Adrenal gland (tissue), 12 donors: ENCODE measurements around the gene IPO11. TPM values are rescaled to one million over a fixed set of nuclear protein-coding genes. Genes with fewer than 3 reads are reported as not detected.
"Not testable (repeated sequence)": the region's sequence is repeated elsewhere in the genome, so short reads cannot be mapped to it uniquely, and the experiment has no call there.

Experiments used
- DNase-seq, 7 donors: peaks; one replicate each; pipeline ENCODE4 v3.0.0-alpha.2; 2019 to 2020
- H3K27ac ChIP-seq, 5 donors: fragments of 200-600 bp; sonication (generic) in 4 of 5; 1 replicate in 3 of 5; 2 replicates in 2 of 5; pipeline versions ENCODE4 v1.5.1 to v1.8.0; 2016 to 2020; ENCODE audit warnings: mild to moderate bottlenecking in 1 of 5
- H3K27me3 ChIP-seq: fragments of 200-600 bp; 2 replicates; pipeline ENCODE4 v1.8.0; 2021
- H3K36me3 ChIP-seq, 2 donors: fragments of 200-600 bp; replicated peaks in 1 of 2; 1 replicate in 1 of 2; 2 replicates in 1 of 2; pipeline versions ENCODE4 v1.5.1 to v1.8.0; 2018 to 2022
- H3K4me1 ChIP-seq, 2 donors: fragments of 200-600 bp; replicated peaks in 1 of 2; 1 replicate in 1 of 2; 2 replicates in 1 of 2; pipeline versions ENCODE4 v1.5.1 to v1.8.0; 2018 to 2021
- H3K4me3 ChIP-seq, 4 donors: fragments of 200-600 bp; sonication (generic) in 3 of 4; one replicate each; pipeline ENCODE4 v1.5.1; 2016 to 2018
- H3K9me3 ChIP-seq, 3 donors: fragments of 200-600 bp; sonication (generic) in 1 of 3; replicated peaks in 1 of 3; 1 replicate in 2 of 3; 2 replicates in 1 of 3; pipeline versions ENCODE4 v1.5.1 to v1.8.0; 2016 to 2021
- CTCF ChIP-seq, 6 experiments: fragments of 450-650 bp in 4 of 6; fragments of 200-600 bp in 2 of 6; sonication (generic) in 1 of 6; IDR thresholded peaks; 1 replicate in 5 of 6; 2 replicates in 1 of 6; pipeline versions ENCODE4 v1.5.1 to v1.8.0; 2016 to 2021; ENCODE audit warnings: antibody characterized with exemption in 6 of 6, mild to moderate bottlenecking in 2 of 6, moderate library complexity in 1 of 6
- POLR2A ChIP-seq, 2 donors: fragments of 450-650 bp; IDR thresholded peaks; one replicate each; pipeline ENCODE4 v1.6.1; 2017; ENCODE audit warnings: antibody characterized with exemption in 2 of 2, mild to moderate bottlenecking in 2 of 2, moderate library complexity in 1 of 2
- WGBS, 4 donors: extraction: QIAGEN DNeasy Blood & Tissue Kit in 2 of 4; methylation state at CpG; one replicate each; pipeline versions ENCODE4 v1.1.5 to v1.1.7; 2013 to 2017; 5-methylcytosine and 5-hydroxymethylcytosine counted together
- intact Hi-C, 2 donors: fragments of 100-400 bp; cut with DNase I; formaldehyde crosslinking; loops; one replicate each; pipeline versions ENCODE4 v1.14.1 to v1.15.0; 2022 to 2023
- polyA plus RNA-seq, 3 donors: library from polyadenylated mRNA; stranded (reverse); fragments of 200-250 nt in 2 of 3; fragments of 350-450 nt in 1 of 3; fragmentation: Illumina TruSeq in 1 of 3; extraction: RNeasy Lipid Tissue Mini Kit (QIAGEN cat#74804) in 1 of 3; gene quantifications; one replicate each; pipeline ENCODE4 v1.2.3, GENCODE V29; 2013 to 2014
- total RNA-seq, 9 donors: library from RNA; depleted of rRNA in 4 of 9; stranded (reverse); fragments of >200 nt in 4 of 9; fragments of 120-200 nt in 1 of 9; fragmentation: NEBNext Ultra II Directional in 1 of 9; extraction: Animal tissue kit (Norgen Biotek cat#: 25700) in 1 of 9; gene quantifications; one replicate each; pipeline versions ENCODE4 v1.1.0 to v1.2.4, GENCODE V29; 2013 to 2023
- donor health status: healthy with polysubstance abuse.
- donor health status: Bipolar disorder and iron deficiency.
- donor health status: DM: yes; HTN: yes; CAD: no.
- donor health status: DM: no; HTN: no; CAD: no.
- donor health status: DM: no; HTN: no; CAD: no.
- donor health status: DM: yes; HTN: yes; CAD: no.

Gene IPO11
- total and polyA plus RNA-seq, 12 donors: 6.0 to 33.3 (median 23.7) TPM

GRCh38 chr5:62560786-62561185 lies 148.2 kb downstream of the IPO11 start:
- Histone ChIP-seq H3K36me3 (no peaks in the 10 kb centered on the region), H3K4me3 (no peak overlapping the region), H3K27me3 (no peaks in the 10 kb centered on the region), H3K9me3 (no peaks in the 10 kb centered on the region), H3K27ac (no peak overlapping the region), H3K4me1 (no peaks in the 10 kb centered on the region)
- intact Hi-C loops: no loop called here
- 98 to 100% (median 100%) methylated on average over 1 of the region's 1 CpG for whole genome bisulfite sequencing, 4 donors
- no peak for DNase-seq
- no peak for TF ChIP-seq CTCF (IDR thresholded peaks at IDR 0.05)
- TF ChIP-seq POLR2A (IDR thresholded peaks at IDR 0.05): no peak

- no peak for DNase-seq
- no peaks in the 10 kb centered on the region for H3K36me3 ChIP-seq
- no peak overlapping the region for H3K4me3 ChIP-seq
- H3K9me3 ChIP-seq: peaks cover 0 to 2% (median 0%) of the 10 kb centered on the region in 3 donors
- WGBS, 4 donors: 91 to 95% (median 94%) methylated on average over 1 of the region's 1 CpG
- H3K27ac ChIP-seq: no peak overlapping the region
- no peaks in the 10 kb centered on the region for H3K27me3 ChIP-seq
- intact Hi-C loops: no loop called here
- no peak for TF ChIP-seq POLR2A (IDR thresholded peaks at IDR 0.05)
- no peak for TF ChIP-seq CTCF (IDR thresholded peaks at IDR 0.05)
- no peaks in the 10 kb centered on the region for H3K4me1 ChIP-seq
Measured at GRCh38 chr5:62561896-62562295, 149.3 kb downstream of the IPO11 start.

GRCh38 chr5:62562867-62563266 lies 150.3 kb downstream of the IPO11 start:
- H3K27me3 ChIP-seq: no peaks in the 10 kb centered on the region
- H3K4me1 ChIP-seq: no peaks in the 10 kb centered on the region
- TF ChIP-seq POLR2A (IDR thresholded peaks at IDR 0.05) (no peak), CTCF (IDR thresholded peaks at IDR 0.05) (no peak)
- WGBS, 4 donors: 89 to 94% (median 93%) methylated on average over 1 of the region's 1 CpG
- no peak for DNase-seq
- intact Hi-C loops: no loop called here
- H3K36me3 ChIP-seq: no peaks in the 10 kb centered on the region
- no peak overlapping the region for H3K4me3 ChIP-seq
- H3K27ac ChIP-seq: no peak overlapping the region
- peaks cover 0 to 5% (median 0%) of the 10 kb centered on the region in 3 donors for H3K9me3 ChIP-seq

GRCh38 chr5:62564101-62564500 lies 151.5 kb downstream of the IPO11 start:
- WGBS, 4 donors: 64 to 75% (median 65%) methylated on average over 2 of the region's 2 CpGs
- DNase-seq: no peak
- intact Hi-C loops: no loop called here
- Histone ChIP-seq H3K9me3 (peaks cover 0 to 5% (median 0%) of the 10 kb centered on the region in 3 donors), H3K4me3 (no peak overlapping the region), H3K27me3 (no peaks in the 10 kb centered on the region), H3K27ac (no peak overlapping the region), H3K36me3 (no peaks in the 10 kb centered on the region), H3K4me1 (no peaks in the 10 kb centered on the region)
- TF ChIP-seq POLR2A (IDR thresholded peaks at IDR 0.05): no peak
- no peak for TF ChIP-seq CTCF (IDR thresholded peaks at IDR 0.05)

- DNase-seq, intact Hi-C loops: not testable (repeated sequence)
- 65 to 99% (median 74%) methylated on average over 3 of the region's 3 CpGs for WGBS, 4 donors
Measured at GRCh38 chr5:62565740-62566139, 153.2 kb downstream of the IPO11 start.

More at GRCh38 chr5:62565740-62566139, 153.2 kb downstream of the IPO11 start:
- H3K4me1 ChIP-seq, H3K4me3 ChIP-seq, H3K27ac ChIP-seq, H3K9me3 ChIP-seq, H3K36me3 ChIP-seq, H3K27me3 ChIP-seq: not testable (repeated sequence)
